Measurements from ENCODE around the gene SVIL.
"Not testable (repeated sequence)": the region's sequence is repeated elsewhere in the genome, so short reads cannot be mapped to it uniquely, and the experiment has no call there.

Gene SVIL

DNA sequence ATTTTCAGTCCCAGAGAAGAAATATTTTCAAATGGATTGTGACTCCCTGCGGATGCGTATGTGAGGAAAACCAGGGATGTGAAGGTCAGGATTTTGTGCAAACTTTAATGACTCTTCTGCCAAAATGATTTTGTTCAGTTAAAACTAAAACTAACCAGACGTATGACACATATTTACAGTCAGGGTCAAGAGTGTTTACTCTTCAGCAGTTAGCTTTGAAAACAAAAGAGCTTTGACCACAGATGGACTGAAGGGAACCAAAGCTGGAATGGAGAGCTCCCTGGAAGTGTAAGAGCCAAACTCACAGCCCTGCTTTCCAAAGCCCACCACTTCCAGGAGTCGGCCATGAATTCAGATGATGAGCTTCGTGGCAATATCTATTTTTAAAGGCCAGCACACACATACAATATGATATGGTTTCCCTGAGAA lies 15.5 kb downstream of the SVIL start:
- DNase-seq: no peak

GRCh38 chr10:29618341-29619171 lies 16.2 kb downstream of the SVIL start:
- no peak for DNase-seq

GRCh38 chr10:29617880-29618340 lies 16.9 kb downstream of the SVIL start:
- DNase-seq: no peak

- no peak for DNase-seq
Measured at GRCh38 chr10:29616542-29616941, 18.2 kb downstream of the SVIL start.

DNA sequence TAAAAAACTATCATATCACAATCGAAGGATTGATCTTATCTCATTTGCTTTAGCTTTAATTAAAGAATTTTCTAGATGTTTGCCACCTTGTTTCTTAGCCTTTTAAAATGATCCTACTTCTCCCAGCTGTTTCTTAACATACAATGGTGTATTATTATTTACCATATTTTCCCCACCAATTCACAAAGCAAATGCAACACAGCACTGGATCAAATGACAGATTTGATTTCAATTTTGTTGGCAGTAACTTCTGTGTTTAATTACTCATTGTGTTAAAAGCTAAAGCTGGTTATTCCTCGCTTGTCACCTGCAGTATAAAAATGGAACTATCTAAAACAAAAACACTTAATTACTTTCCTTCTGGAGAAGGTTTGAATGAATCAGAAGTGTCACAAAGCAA lies 19.6 kb downstream of the SVIL start:
- DNase-seq: no peak

DNA sequence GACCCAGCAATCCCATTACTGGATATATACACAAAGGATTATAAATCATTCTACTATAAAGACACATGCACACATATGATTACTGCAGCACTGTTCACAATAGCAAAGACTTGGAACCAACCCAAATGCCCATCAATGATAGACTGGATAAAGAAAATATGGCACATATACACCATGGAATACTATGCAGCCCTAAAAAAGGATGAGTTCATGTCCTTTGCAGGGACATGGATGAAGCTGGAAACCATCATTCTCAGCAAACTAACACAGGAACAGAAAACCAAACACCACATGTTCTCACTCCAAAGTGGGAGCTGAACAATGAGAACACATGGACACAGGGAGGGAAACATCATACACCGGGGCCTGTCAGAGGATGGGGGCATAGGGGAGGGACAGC lies 20.5 kb downstream of the SVIL start:
- not testable (repeated sequence) for DNase-seq

DNA sequence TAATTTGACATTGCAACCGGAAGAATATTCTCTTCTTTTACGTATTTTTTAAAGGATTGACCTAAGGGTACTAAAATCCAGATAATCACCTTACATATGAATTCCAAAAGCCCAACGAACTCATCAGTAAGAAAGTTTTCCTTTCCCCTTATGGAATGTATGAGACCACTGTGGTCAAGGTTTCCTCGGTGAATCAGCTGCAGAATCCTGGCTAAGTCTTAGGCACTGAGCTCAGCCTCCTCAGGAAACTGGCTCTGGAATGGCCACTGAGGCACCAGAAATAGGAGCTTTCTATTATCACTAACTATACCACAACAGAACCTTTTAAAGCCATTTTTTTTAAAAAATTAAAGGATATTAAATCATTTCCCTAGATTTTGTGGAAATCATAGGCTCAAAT lies 21.0 kb downstream of the SVIL start:
- DNase-seq: no peak

DNA sequence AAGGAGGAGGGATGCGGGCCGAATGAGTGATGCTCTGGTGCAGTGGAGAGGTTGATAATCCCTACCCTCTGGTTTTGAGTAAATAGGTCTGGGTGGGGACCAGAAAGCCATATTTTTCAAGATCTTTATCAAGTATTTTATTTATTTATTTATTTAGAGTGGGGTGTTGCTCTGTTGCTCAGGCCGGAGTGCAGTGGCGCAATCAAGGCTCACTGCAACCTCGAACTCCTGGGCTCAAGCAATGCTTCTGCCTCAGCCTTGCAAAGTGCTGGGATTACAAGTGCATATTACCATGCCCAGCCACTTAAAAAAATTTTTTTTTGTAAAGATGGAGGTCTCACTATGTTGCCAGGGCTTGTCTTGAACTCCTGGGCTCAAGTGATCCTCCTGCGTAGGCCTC lies 21.6 kb downstream of the SVIL start:
- DNase-seq: no peak

- DNase-seq: peak in 1 of 2 experiments; percentile 30
Measured at GRCh38 chr10:29612657-29613056, 22.1 kb downstream of the SVIL start.

GRCh38 chr10:29611781-29612381 lies 22.9 kb downstream of the SVIL start:
- peak in 1 of 2 experiments; percentile 78 for DNase-seq

- DNase-seq: no peak
Measured at GRCh38 chr10:29610876-29611647, 23.7 kb downstream of the SVIL start.

GRCh38 chr10:29610331-29610730 lies 24.4 kb downstream of the SVIL start:
- not testable (repeated sequence) for DNase-seq

- DNase-seq: no peak
Measured at GRCh38 chr10:29609696-29610095, 25.1 kb downstream of the SVIL start.

- no peak for DNase-seq
Measured at GRCh38 chr10:29608476-29609301, 26.1 kb downstream of the SVIL start.

DNA sequence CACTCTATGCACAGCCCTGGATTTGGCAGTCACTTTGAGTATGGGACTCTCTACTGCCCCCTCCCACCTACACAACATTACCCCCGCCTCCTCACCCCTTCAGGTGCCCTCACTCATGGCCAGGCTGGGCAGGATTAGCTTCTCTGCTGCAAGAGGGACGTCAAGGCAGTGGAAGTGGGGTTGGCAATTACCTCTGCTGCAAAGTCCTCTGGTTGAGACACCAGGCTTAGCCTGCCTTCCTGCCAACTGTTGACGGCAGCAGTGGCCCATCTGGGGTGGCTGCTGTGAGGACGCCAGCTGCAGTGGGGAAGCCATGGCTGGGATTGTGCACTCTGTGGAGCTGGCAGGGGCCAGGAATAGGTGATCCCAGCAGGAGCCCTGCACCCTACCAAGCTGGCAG lies 26.7 kb downstream of the SVIL start:
- peak in 1 of 2 experiments; percentile 41 for DNase-seq

- DNase-seq: no peak
Measured at GRCh38 chr10:29607576-29607975, 27.2 kb downstream of the SVIL start.

GRCh38 chr10:29606693-29607092 lies 28.1 kb downstream of the SVIL start:
- not testable (repeated sequence) for DNase-seq

DNA sequence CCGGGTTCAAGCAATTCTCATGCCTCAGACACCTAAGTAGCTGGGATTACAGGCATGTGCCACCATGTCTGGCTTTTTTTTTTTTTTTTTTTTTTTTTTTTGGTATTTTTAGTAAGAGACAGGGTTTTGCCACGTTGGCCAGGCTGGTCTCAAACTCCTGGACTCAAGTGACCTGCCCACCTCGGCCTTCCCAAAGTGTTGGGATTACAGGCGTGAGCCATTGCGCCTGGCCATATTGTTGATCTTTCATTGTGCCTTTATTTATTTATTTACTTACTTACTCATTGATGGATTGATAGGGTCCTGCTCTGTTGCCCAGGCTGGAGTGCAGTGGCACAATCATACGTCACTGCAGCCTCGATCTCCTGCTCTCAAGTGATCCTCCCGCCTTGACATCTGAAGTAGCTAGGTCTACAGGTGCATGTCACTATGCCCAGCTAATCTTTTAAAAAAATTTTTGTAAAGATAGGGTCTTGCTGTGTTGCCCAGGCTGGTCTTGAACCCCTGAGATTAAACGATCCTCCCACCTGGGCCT lies 30.4 kb downstream of the SVIL start:
- no peak for DNase-seq

GRCh38 chr10:29603223-29603896 lies 31.4 kb downstream of the SVIL start:
- no peak for DNase-seq

- DNase-seq: no peak
Measured at GRCh38 chr10:29600821-29601220, 34.0 kb downstream of the SVIL start.

- DNase-seq: no peak
Measured at GRCh38 chr10:29600067-29600466, 34.7 kb downstream of the SVIL start.

DNA sequence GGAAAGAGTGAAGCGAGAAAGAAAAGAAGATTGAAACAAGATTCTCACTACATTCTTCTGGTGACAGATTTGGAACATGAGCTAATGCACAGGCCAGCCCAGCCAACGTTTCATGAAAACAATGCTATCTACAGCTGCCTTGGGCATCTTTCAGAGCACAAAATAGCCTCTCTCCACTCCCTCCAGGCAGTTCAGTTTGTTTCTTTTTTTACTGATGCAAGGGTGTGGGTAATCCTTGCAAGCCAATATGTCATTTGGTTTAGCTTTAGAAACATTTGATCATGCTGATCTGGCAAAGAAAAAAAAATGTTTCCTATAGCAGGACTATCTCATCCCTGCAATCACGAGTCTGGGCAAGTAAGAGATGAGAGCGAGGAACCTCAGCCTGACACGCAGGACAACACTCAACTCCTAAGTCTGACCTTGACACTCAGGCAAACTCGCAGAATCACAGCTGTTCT lies 35.9 kb downstream of the SVIL start:
- no peak for DNase-seq
